HepG2 (cell line): Measurements from ENCODE around the gene MRAP. TPM values are rescaled to one million over a fixed set of nuclear protein-coding genes. Genes with fewer than 3 reads are reported as not detected.

ENCODE experiments used
- ATAC-seq: fragments of 200-7000 bp; cut with Tn5 transposase; 3 replicates; pipeline ENCODE4 v1.9.1; 2020; ENCODE audit warnings: mild to moderate bottlenecking, moderate library complexity
- BruUV-seq: library from RNA; stranded (reverse); fragments of 400-500 nt; replicated peaks from 2 replicates; lab custom pipeline; 2021; lab: Mats Ljungman, UMichigan
- CTCF ChIA-PET: fragments of 300-600 bp; formaldehyde crosslinking; extraction: SDS; loops from one replicate; lab custom pipeline; 2021; ENCODE audit warnings: low total read pairs, inconsistent platforms, low intra/inter-chr PET ratio; lab: Yijun Ruan, JAX
- POLR2A ChIA-PET: fragments of 350-600 bp; sonication (Branson Sonifier 250); formaldehyde crosslinking; loops from one replicate; lab custom pipeline; 2020; ENCODE audit warnings: antibody characterized with exemption, inconsistent platforms; lab: Yijun Ruan, JAX
- DNase-seq: peaks from one replicate; pipeline ENCODE4 v3.0.0-alpha.2; 2015; ENCODE audit warnings: low spot score
- FAIRE-seq: peaks from 3 replicates; lab custom pipeline; 2011; peaks lifted over from hg19 to GRCh38; lab: Jason Lieb, UNC
- H2AFZ ChIP-seq: one replicate; pipeline ENCODE4 v1.6.1; 2011; ENCODE audit warnings: low read length, inconsistent platforms
- H3K27ac ChIP-seq: fragments of 300-600 bp; 3 replicates; pipeline ENCODE4 v1.8.0; 2011; ENCODE audit warnings: mixed run types, mild to moderate bottlenecking, mixed read lengths, low read length, inconsistent platforms; ENCODE audit not compliant: insufficient read depth; ENCODE audit errors: extremely low read length
- H3K27me3 ChIP-seq, 2 experiments: fragments of 200-600 bp in 1 of 2; 2 replicates in 1 of 2; 3 replicates in 1 of 2; pipeline versions ENCODE4 v1.6.0 to v1.8.0; 2011; ENCODE audit warnings: low read length in 2 of 2, mild to moderate bottlenecking in 2 of 2, moderate library complexity in 2 of 2, inconsistent platforms in 1 of 2; ENCODE audit not compliant: insufficient read depth in 2 of 2, control insufficient read depth in 1 of 2
- H3K36me3 ChIP-seq, 2 experiments: fragments of 200-600 bp in 1 of 2; replicated peaks in 1 of 2; 2 replicates in 1 of 2; 3 replicates in 1 of 2; pipeline versions ENCODE4 v1.5.1 to v1.8.0; 2011; ENCODE audit warnings: low read length in 2 of 2, inconsistent platforms in 1 of 2; ENCODE audit not compliant: insufficient read depth in 2 of 2, control insufficient read depth in 1 of 2
- H3K4me1 ChIP-seq: 2 replicates; pipeline ENCODE4 v1.5.1; 2012; ENCODE audit warnings: low read length, inconsistent platforms; ENCODE audit not compliant: insufficient read depth
- H3K4me2 ChIP-seq: 2 replicates; pipeline ENCODE4 v1.6.0; 2011; ENCODE audit warnings: low read depth, low read length, inconsistent platforms
- H3K4me3 ChIP-seq, 3 experiments: fragments of 200-600 bp in 1 of 3; sonication (generic), shearing (Covaris generic) in 1 of 3; replicated peaks in 1 of 3; 2 replicates each; pipeline ENCODE4 v1.5.1; 2011 to 2016; ENCODE audit warnings: low read length in 3 of 3, inconsistent platforms in 2 of 3, low read depth in 2 of 3, mild to moderate bottlenecking in 2 of 3, control low read depth in 1 of 3, mixed read lengths in 1 of 3; ENCODE audit not compliant: insufficient read depth in 1 of 3
- H3K79me2 ChIP-seq: one replicate; pipeline ENCODE4 v1.6.1; 2011; ENCODE audit warnings: low read length, inconsistent platforms; ENCODE audit not compliant: insufficient read depth
- H3K9ac ChIP-seq: 2 replicates; pipeline ENCODE4 v1.6.0; 2011; ENCODE audit warnings: mild to moderate bottlenecking, low read depth, low read length, inconsistent platforms; ENCODE audit not compliant: insufficient read depth
- H3K9me3 ChIP-seq: 2 replicates; pipeline ENCODE4 v1.5.1; 2012; ENCODE audit warnings: mild to moderate bottlenecking, low read length
- H4K20me1 ChIP-seq: 2 replicates; pipeline ENCODE4 v1.6.0; 2011; ENCODE audit warnings: inconsistent platforms, mild to moderate bottlenecking, low read length, moderate library complexity; ENCODE audit not compliant: insufficient read depth
- ATM ChIP-seq: fragments of 450-650 bp; IDR thresholded peaks from 2 replicates; pipeline ENCODE4 v1.7.1; 2017; ENCODE audit warnings: mild to moderate bottlenecking, borderline replicate concordance
- FOXC1 ChIP-seq: sonication (generic); formaldehyde crosslinking; IDR thresholded peaks from 2 replicates; pipeline ENCODE4 v1.8.0; 2022; ENCODE audit warnings: mild to moderate bottlenecking, missing genetic modification reagents, borderline replicate concordance
- HNF1A ChIP-seq, 2 experiments: sonication (generic) in 1 of 2; formaldehyde crosslinking in 1 of 2; IDR thresholded peaks; 2 replicates each; pipeline versions ENCODE4 v1.4.0 to v1.6.1; 2016 to 2020; ENCODE audit warnings: borderline replicate concordance in 1 of 2, low read depth in 1 of 2, mild to moderate bottlenecking in 1 of 2, missing genetic modification reagents in 1 of 2
- HNF4A ChIP-seq: sonication (generic); formaldehyde crosslinking; IDR thresholded peaks from 2 replicates; pipeline ENCODE4 v1.4.0; 2020; ENCODE audit warnings: missing genetic modification reagents
- MBNL3 ChIP-seq: fragments of 250-450 bp; sonication (Bioruptor Pico); conservative IDR thresholded peaks from 2 replicates; pipeline ENCODE4 v1.8.0; 2022; ENCODE audit warnings: mild to moderate bottlenecking, inconsistent platforms
- MYC ChIP-seq: sonication (generic); formaldehyde crosslinking; IDR thresholded peaks from 2 replicates; pipeline ENCODE4 v1.9.0; 2021; ENCODE audit warnings: missing genetic modification reagents, borderline replicate concordance
- ZFP1 ChIP-seq: IDR thresholded peaks from 2 replicates; pipeline ENCODE4 v1.6.1; 2016
- ZMYM4 ChIP-seq: sonication (generic); formaldehyde crosslinking; IDR thresholded peaks from 2 replicates; pipeline ENCODE4 v1.8.1; 2023; ENCODE audit warnings: mild to moderate bottlenecking, missing genetic modification reagents
- ZNF3 ChIP-seq: IDR thresholded peaks from 2 replicates; pipeline ENCODE4 v1.7.0; 2017; ENCODE audit warnings: inconsistent platforms
- ZNF557 ChIP-seq: sonication (generic); formaldehyde crosslinking; IDR thresholded peaks from 2 replicates; pipeline ENCODE4 v1.4.0; 2020; ENCODE audit warnings: missing genetic modification reagents
- ZNF619 ChIP-seq: sonication (generic); formaldehyde crosslinking; IDR thresholded peaks from 2 replicates; pipeline ENCODE4 v1.4.0; 2020; ENCODE audit warnings: mild to moderate bottlenecking, missing genetic modification reagents
- ZNF660 ChIP-seq: sonication (generic); formaldehyde crosslinking; IDR thresholded peaks from 2 replicates; pipeline ENCODE4 v1.5.1; 2020; ENCODE audit warnings: mild to moderate bottlenecking, low read depth, missing genetic modification reagents, borderline replicate concordance
- ZXDC ChIP-seq: sonication (generic); formaldehyde crosslinking; IDR thresholded peaks from 2 replicates; pipeline ENCODE4 v1.5.0; 2020; ENCODE audit warnings: mild to moderate bottlenecking, missing genetic modification reagents
- WGBS: methylation state at CpG from one replicate; pipeline ENCODE4 v1.1.6; 2017; ENCODE audit warnings: low lambda C conversion rate; 5-methylcytosine and 5-hydroxymethylcytosine counted together
- in situ Hi-C: cut with HindIII; loops from 2 replicates; pipeline ENCODE4 v1.10.0; 2017; ENCODE audit warnings: low pct_unique_long_range_greater_than_20kb; ENCODE audit not compliant: extremely low pct_ligation_motif_present
- intact Hi-C: fragments of 100-400 bp; cut with micrococcal nuclease; formaldehyde crosslinking; loops from one replicate; pipeline ENCODE4 v1.10.0; 2022; ENCODE audit not compliant: unreplicated experiment
- polyA plus RNA-seq, 8 experiments: library from polyadenylated mRNA; depleted of rRNA in 3 of 8; stranded (reverse) in 7 of 8; unstranded in 1 of 8; fragments of >200 nt; fragmentation: Illumina TruSeq in 4 of 8; extraction: Trizol in 4 of 8; gene quantifications; 2 replicates each; pipeline versions ENCODE4 v1.2.1 to v1.2.3, GENCODE V29; 2011 to 2016; ENCODE audit warnings: low read depth in 4 of 8, missing spikeins in 1 of 8, mixed read lengths in 1 of 8; ENCODE audit not compliant: insufficient read depth in 1 of 8
- total RNA-seq, 5 experiments: library from RNA; depleted of rRNA; stranded (reverse); fragments of >200 nt; fragmentation: Illumina TruSeq; extraction: Trizol; gene quantifications; 2 replicates each; pipeline ENCODE4 v1.2.3, GENCODE V29; 2016; ENCODE audit warnings: low read depth in 1 of 5
- TF ChIP-seq, protein P1 (sequence below): sonication (generic); formaldehyde crosslinking; conservative IDR thresholded peaks from 2 replicates; pipeline ENCODE4 v1.8.0; 2022; ENCODE audit warnings: mild to moderate bottlenecking, moderate library complexity, missing genetic modification reagents

MRAP gene
- total and polyA plus RNA-seq, 2 of the 13 experiments (the other 11 are each of a cell fraction or from before 2014, with no cell fraction given), result 0.46 to 1.2 TPM

DNA sequence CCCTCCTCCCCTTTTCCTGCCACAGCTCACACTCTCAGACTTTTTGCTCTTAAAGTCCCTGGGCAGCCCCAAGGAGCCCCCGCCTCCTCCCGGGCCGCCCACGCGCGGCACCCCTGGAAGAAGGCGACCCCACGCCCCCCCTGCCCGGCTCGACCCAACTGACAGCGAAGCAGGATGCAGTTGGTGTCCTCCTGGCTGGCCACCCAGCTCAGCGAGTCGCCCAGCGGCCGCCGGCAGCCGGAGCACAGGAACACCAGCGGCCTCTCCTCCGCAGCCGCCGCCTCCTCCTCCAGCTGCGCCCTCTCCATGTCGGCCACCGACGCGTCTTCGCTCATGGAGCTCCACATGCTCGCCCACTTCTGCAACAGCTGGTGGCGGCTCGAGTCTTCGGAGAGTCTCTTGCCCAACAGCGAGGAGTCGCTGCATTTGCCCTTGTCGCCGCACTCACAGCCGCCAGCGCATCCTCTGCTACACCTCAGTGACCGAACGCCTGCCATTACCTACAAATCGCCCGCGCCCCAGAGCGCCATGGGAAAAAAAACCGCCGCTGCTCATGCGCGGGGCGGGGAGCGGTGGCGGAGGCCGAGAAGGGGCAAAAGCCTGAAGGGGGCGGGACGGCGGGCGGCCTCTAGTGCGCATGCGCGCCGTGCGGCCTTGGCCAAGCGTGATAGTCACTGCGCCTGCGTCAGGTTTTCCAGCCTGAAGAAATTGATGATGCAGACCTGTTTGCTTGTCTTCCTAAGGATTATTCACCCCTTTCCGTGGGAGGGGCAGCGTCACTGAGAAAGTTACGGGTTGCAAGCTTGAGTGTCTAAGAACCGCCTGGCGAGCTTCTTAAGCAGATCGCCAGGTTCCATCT lies 19.9 kb upstream of the MRAP start, which contains the start of gene MIS18A:
Gene MIS18A, minus strand, starts transcription at position 532 of the 859 bp plus-strand sequence. Its CDS starts 35 bp downstream, at position 497.
- Histone ChIP-seq H3K27ac (peak within 1 kb of the TSS; percentile 68), H3K79me2 (peaks cover 25% of the 10 kb centered on the region), H3K4me1 (peaks cover 27% of the 10 kb centered on the region), H3K9ac (peak within 1 kb of the TSS; percentile 75), H4K20me1 (no peaks in the 10 kb centered on the region), H3K36me3 (0 out of 5 replicates have a peak, but pooled peaks cover 0 to 3% of the 10 kb centered on the region in 2 experiments), H3K27me3 (no peaks in the 10 kb centered on the region), H3K4me3 (peak within 1 kb of the TSS; percentile 87 to 92 (median 92)), H2AFZ (peak within 1 kb of the TSS; percentile 91), H3K9me3 (no peaks in the 10 kb centered on the region), H3K4me2 (peak within 1 kb of the TSS; percentile 93)
- WGBS, result 1% methylated on average over 28 of the region's 69 CpGs
- ChIA-PET POLR2A (interaction anchor here (0.6 to 1.5 kb wide), 4 partner anchors 20 to 548 kb away, joined by 3 to 4 read pairs (median 4); partner anchors contain the start of gene MRAP), CTCF (no interaction called here)
- in situ Hi-C loops (no loop called here), intact Hi-C loops (loop anchor here (5.0 to 10.0 kb wide), 2 partner anchors 56 to 319 kb away; no protein-coding TSS in a partner anchor)
- ATAC-seq (peak; percentile 94), DNase-seq (peak; percentile 89), FAIRE-seq (peak; percentile 77)
- BruUV-seq, result no TSS peak
- no peak; the same call in 1 of the 2 replicates for TF ChIP-seq ZXDC (CRISPR knock-in tag)
- TF ChIP-seq ZNF3 (CRISPR knock-in tag), result no peak
- TF ChIP-seq FOXC1 (CRISPR knock-in tag), result peak; percentile 24; the same call in 1 of the 2 replicates
- TF ChIP-seq ZNF619 (CRISPR knock-in tag), result no peak
- TF ChIP-seq MYC, result peak; percentile 74; the same call in 1 of the 2 replicates
- TF ChIP-seq, protein P1, sequence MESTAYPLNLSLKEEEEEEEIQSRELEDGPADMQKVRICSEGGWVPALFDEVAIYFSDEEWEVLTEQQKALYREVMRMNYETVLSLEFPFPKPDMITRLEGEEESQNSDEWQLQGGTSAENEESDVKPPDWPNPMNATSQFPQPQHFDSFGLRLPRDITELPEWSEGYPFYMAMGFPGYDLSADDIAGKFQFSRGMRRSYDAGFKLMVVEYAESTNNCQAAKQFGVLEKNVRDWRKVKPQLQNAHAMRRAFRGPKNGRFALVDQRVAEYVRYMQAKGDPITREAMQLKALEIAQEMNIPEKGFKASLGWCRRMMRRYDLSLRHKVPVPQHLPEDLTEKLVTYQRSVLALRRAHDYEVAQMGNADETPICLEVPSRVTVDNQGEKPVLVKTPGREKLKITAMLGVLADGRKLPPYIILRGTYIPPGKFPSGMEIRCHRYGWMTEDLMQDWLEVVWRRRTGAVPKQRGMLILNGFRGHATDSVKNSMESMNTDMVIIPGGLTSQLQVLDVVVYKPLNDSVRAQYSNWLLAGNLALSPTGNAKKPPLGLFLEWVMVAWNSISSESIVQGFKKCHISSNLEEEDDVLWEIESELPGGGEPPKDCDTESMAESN (CRISPR knock-in tag), result peak; percentile 83; the same call in 1 of the 2 replicates
- peak; percentile 54 for TF ChIP-seq ZMYM4 (CRISPR knock-in tag)
- no peak for TF ChIP-seq ZNF660 (CRISPR knock-in tag)
- TF ChIP-seq ATM, result no peak
- TF ChIP-seq MBNL3, result no peak
- TF ChIP-seq ZNF557 (CRISPR knock-in tag), result no peak
- no peak for TF ChIP-seq HNF4A (CRISPR knock-in tag)
- TF ChIP-seq ZFP1 (CRISPR knock-in tag), result no peak
- TF ChIP-seq HNF1A (IDR thresholded peaks at IDR 0.05; ENCODE audit: low read depth), result 0 out of 2 replicates have a peak, but pooled peaks have one; percentile 15
- TF ChIP-seq HNF1A (CRISPR knock-in tag; IDR thresholded peaks at IDR 0.05; ENCODE audit: borderline replicate concordance), result peak; percentile 65
